Measurements from ENCODE around the gene ZDHHC11B. TPM values are rescaled to one million over a fixed set of nuclear protein-coding genes. Genes with fewer than 3 reads are reported as not detected.

The ZDHHC11B gene
- total RNA-seq, 1 donor from 2014 or later = 2.7 TPM

DNA sequence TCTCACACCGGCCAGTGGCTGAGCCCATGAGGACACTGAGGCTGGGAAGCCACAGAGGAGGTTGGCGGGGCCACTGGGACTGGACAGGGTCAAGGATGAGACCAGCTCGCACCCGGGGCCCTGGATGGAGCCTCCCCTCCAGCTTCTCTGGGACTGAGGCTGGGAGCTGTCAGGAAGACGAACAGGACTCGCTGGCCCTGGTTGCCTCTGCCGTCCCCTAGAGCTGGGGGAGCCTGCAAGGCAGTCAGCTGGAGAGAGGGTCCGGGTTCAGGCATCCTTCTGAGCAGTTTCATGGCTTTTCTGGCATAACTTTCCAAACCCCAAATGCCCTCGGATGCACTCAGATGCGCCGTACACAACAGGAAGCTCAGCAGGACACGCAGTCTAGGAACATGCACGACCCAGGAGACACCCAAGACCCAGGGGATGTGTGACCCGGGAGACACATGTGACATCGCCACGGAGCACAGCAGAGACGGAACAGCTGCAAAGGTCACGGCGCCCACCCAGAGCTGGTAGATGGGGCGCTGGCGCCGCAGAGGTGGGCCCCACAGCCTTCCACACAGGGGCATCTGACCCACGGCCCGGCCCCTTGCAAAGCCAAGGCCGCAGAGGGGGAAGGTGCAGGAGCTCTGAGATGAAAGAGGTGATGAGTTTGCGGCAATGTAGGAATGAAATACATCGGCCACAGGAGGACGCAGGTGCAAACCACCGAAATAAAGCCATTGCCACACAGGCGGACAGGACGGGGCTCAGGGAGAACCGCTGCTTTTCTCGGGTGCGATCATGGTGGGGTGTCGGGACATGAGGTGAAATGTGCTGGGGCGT, 108.4 kb downstream of the ZDHHC11B start:
- peaks cover 37% of the 10 kb centered on the region for H3K4me1 ChIP-seq
- no peaks in the 10 kb centered on the region for H3K9me3 ChIP-seq
- intact Hi-C loops (cut with DNase I) = no loop called here
- no peak overlapping the region for H3K4me3 ChIP-seq
- TF ChIP-seq POLR2A (IDR thresholded peaks at IDR 0.05) = no peak
- TF ChIP-seq CTCF (IDR thresholded peaks at IDR 0.05) = no peak
- H3K27ac ChIP-seq = no peak overlapping the region
- no peaks in the 10 kb centered on the region for H3K36me3 ChIP-seq
- no peak for DNase-seq (ENCODE audit: extremely low spot score in 2 of 2)
- no peaks in the 10 kb centered on the region for H3K27me3 ChIP-seq

GRCh38 chr5:675111-675870, 109.2 kb downstream of the ZDHHC11B start:
- TF ChIP-seq POLR2AphosphoS5 (IDR thresholded peaks at IDR 0.05; ENCODE audit: insufficient read depth in 1 of 2, low read depth in 1 of 2) (no peak), CTCF (IDR thresholded peaks at IDR 0.05) (no peak)
- no peaks in the 10 kb centered on the region for H3K9me3 ChIP-seq
- intact Hi-C loops (cut with DNase I) = no loop called here
- no peak for DNase-seq (ENCODE audit: extremely low spot score in 2 of 2)
- H3K27ac ChIP-seq = no peak overlapping the region
- H3K27me3 ChIP-seq = no peaks in the 10 kb centered on the region
- H3K4me3 ChIP-seq = no peak overlapping the region
- H3K4me1 ChIP-seq = peaks cover 39% of the 10 kb centered on the region
- H3K36me3 ChIP-seq = no peaks in the 10 kb centered on the region

GRCh38 chr5:674630-675011, 109.9 kb downstream of the ZDHHC11B start:
- peaks cover 39% of the 10 kb centered on the region for H3K4me1 ChIP-seq
- H3K36me3 ChIP-seq = no peaks in the 10 kb centered on the region
- H3K27ac ChIP-seq = no peak overlapping the region

DNA sequence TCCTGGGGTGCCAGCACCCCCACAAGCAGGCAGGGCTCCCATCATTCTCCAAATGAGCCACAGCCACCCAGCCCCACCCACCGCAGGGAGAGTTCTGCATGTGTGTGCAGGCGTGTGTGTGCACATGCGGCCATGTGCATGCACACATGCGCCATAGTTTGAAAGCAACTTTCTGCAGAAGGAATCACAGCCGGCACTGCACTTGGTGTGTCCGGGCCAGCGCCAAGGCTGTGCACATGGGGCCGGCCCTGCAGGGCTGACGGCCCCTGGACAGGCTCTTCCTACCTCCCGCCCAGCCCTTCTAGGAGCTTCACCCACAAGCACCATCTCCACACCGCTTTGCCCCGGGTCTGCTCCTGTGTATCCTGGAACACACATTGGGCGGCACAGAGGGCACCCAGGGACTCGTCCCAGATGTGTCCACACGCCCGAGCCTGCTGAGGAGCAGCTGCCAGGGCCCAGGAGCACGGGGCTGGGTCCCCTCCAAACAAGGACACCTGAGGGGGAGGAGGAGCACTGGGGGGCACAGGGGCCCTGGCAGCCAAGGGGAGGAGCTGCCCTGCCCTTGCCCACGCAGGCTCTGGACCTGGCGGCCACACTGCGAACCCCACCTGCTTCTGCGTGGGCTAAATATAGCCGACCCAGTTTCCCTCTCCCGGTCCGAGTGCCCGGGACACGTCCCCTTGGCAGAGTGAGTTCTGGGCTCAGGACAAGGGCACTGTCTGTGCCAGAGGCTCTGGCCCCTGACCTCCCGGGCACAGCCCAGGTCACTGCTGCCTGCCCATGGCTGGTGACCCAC, 110.5 kb downstream of the ZDHHC11B start:
- H3K9me3 ChIP-seq = no peaks in the 10 kb centered on the region
- no peak overlapping the region for H3K27ac ChIP-seq
- DNase-seq (ENCODE audit: extremely low spot score in 2 of 2) = no peak
- H3K27me3 ChIP-seq = no peaks in the 10 kb centered on the region
- TF ChIP-seq CTCF (IDR thresholded peaks at IDR 0.05) = no peak
- no peak for TF ChIP-seq POLR2AphosphoS5 (IDR thresholded peaks at IDR 0.05; ENCODE audit: insufficient read depth in 1 of 2, low read depth in 1 of 2)
- no peak for TF ChIP-seq POLR2A (IDR thresholded peaks at IDR 0.05)
- H3K4me3 ChIP-seq = no peak overlapping the region
- H3K4me1 ChIP-seq = peaks cover 39% of the 10 kb centered on the region
- intact Hi-C loops (cut with DNase I) = loop anchor here (5.0 kb wide), 2 partner anchors 108 to 228 kb away; partner anchors contain the start of gene ZDHHC11B
- H3K36me3 ChIP-seq = no peaks in the 10 kb centered on the region

More at GRCh38 chr5:674630-675011, 109.9 kb downstream of the ZDHHC11B start:
- TF ChIP-seq POLR2AphosphoS5 (IDR thresholded peaks at IDR 0.05; ENCODE audit: insufficient read depth in 1 of 2, low read depth in 1 of 2) (no peak), POLR2A (IDR thresholded peaks at IDR 0.05) (no peak), CTCF (IDR thresholded peaks at IDR 0.05) (no peak)
- Histone ChIP-seq H3K4me3 (no peak overlapping the region), H3K27me3 (no peaks in the 10 kb centered on the region), H3K9me3 (no peaks in the 10 kb centered on the region)
- DNase-seq (ENCODE audit: extremely low spot score in 2 of 2) = no peak
- intact Hi-C loops (cut with DNase I) = loop anchor here (5.0 kb wide), 2 partner anchors 108 to 228 kb away; partner anchors contain the start of gene ZDHHC11B
